Liver (tissue), 3 donors: Measurements from ENCODE around the gene CHI3L2.

ENCODE experiments used
- EGR1 ChIP-seq, 2 donors: IDR thresholded peaks; 2 replicates each; pipeline ENCODE4 v1.6.1; 2016 to 2018; ENCODE audit warnings: antibody characterized with exemption in 2 of 2, low read depth in 2 of 2
- FOXA1 ChIP-seq: IDR thresholded peaks from 2 replicates; pipeline ENCODE4 v1.6.1; 2016; ENCODE audit warnings: antibody characterized with exemption
- FOXA2 ChIP-seq: IDR thresholded peaks from 2 replicates; pipeline ENCODE4 v1.6.1; 2016; ENCODE audit warnings: antibody characterized with exemption
- GABPA ChIP-seq, 2 donors: IDR thresholded peaks in 1 of 2; conservative IDR thresholded peaks in 1 of 2; 2 replicates each; pipeline ENCODE4 v1.6.1; 2016; ENCODE audit warnings: antibody characterized with exemption in 2 of 2, mild to moderate bottlenecking in 1 of 2, moderate library complexity in 1 of 2
- JUND ChIP-seq, 2 donors: IDR thresholded peaks; 2 replicates each; pipeline ENCODE4 v1.6.1; 2016; ENCODE audit warnings: antibody characterized with exemption in 2 of 2
- RAD21 ChIP-seq, 2 donors: IDR thresholded peaks; 2 replicates each; pipeline ENCODE4 v1.6.1; 2016; ENCODE audit warnings: antibody characterized with exemption in 2 of 2, mild to moderate bottlenecking in 2 of 2
- SP1 ChIP-seq: IDR thresholded peaks from 2 replicates; pipeline ENCODE4 v1.6.1; 2018; ENCODE audit warnings: antibody characterized with exemption, mild to moderate bottlenecking
- TAF1 ChIP-seq: conservative IDR thresholded peaks from 2 replicates; pipeline ENCODE4 v1.6.1; 2016; ENCODE audit warnings: antibody characterized with exemption, mild to moderate bottlenecking
- YY1 ChIP-seq: IDR thresholded peaks from 2 replicates; pipeline ENCODE4 v1.6.1; 2016; ENCODE audit warnings: antibody characterized with exemption, mild to moderate bottlenecking
- TF ChIP-seq, protein P1 (sequence below): fragments of 150-350 bp; IDR thresholded peaks from 2 replicates; pipeline ENCODE4 v1.5.1; 2017; ENCODE audit warnings: improper control_type of control experiment, low read depth, low read length; ENCODE audit not compliant: missing input control
- TF ChIP-seq, protein P2 (sequence below): IDR thresholded peaks from 2 replicates; pipeline ENCODE4 v1.6.1; 2016; ENCODE audit warnings: antibody characterized with exemption
- TF ChIP-seq, protein P3 (sequence below): IDR thresholded peaks from 2 replicates; pipeline ENCODE4 v1.6.1; 2016; ENCODE audit warnings: antibody characterized with exemption, mild to moderate bottlenecking
- TF ChIP-seq, protein P4 (sequence below): IDR thresholded peaks from 2 replicates; pipeline ENCODE4 v1.6.1; 2016; ENCODE audit warnings: antibody characterized with exemption
- TF ChIP-seq, protein P5 (sequence below): IDR thresholded peaks from 2 replicates; pipeline ENCODE4 v1.6.1; 2016; ENCODE audit warnings: antibody characterized with exemption
- donor health status: healthy.
- donor health status: healthy.

DNA sequence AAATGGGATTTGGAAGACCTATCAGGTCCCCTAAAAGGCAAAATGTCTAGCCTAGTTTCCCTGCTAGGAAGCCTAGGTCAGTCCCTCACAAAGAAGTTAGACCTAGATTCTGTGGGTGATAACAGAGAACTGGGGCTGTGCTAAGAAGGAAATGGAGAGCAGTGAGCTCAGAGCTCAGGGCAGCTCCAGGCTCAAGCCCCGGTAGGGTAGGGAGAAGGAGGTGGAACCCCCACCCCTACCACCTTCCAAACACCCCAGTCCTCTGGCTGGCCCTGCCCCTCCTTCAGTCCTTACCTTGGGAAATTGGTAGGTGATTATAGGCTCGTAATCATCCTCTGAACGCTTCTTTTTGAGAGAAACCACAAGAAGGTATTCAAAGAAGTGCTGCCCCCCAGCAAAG lies 28.2 kb upstream of the CHI3L2 start:
- TF ChIP-seq, protein P1, sequence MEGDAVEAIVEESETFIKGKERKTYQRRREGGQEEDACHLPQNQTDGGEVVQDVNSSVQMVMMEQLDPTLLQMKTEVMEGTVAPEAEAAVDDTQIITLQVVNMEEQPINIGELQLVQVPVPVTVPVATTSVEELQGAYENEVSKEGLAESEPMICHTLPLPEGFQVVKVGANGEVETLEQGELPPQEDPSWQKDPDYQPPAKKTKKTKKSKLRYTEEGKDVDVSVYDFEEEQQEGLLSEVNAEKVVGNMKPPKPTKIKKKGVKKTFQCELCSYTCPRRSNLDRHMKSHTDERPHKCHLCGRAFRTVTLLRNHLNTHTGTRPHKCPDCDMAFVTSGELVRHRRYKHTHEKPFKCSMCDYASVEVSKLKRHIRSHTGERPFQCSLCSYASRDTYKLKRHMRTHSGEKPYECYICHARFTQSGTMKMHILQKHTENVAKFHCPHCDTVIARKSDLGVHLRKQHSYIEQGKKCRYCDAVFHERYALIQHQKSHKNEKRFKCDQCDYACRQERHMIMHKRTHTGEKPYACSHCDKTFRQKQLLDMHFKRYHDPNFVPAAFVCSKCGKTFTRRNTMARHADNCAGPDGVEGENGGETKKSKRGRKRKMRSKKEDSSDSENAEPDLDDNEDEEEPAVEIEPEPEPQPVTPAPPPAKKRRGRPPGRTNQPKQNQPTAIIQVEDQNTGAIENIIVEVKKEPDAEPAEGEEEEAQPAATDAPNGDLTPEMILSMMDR = no peak
- TF ChIP-seq, protein P2, sequence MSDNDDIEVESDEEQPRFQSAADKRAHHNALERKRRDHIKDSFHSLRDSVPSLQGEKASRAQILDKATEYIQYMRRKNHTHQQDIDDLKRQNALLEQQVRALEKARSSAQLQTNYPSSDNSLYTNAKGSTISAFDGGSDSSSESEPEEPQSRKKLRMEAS = no peak
- TF ChIP-seq, protein P3, sequence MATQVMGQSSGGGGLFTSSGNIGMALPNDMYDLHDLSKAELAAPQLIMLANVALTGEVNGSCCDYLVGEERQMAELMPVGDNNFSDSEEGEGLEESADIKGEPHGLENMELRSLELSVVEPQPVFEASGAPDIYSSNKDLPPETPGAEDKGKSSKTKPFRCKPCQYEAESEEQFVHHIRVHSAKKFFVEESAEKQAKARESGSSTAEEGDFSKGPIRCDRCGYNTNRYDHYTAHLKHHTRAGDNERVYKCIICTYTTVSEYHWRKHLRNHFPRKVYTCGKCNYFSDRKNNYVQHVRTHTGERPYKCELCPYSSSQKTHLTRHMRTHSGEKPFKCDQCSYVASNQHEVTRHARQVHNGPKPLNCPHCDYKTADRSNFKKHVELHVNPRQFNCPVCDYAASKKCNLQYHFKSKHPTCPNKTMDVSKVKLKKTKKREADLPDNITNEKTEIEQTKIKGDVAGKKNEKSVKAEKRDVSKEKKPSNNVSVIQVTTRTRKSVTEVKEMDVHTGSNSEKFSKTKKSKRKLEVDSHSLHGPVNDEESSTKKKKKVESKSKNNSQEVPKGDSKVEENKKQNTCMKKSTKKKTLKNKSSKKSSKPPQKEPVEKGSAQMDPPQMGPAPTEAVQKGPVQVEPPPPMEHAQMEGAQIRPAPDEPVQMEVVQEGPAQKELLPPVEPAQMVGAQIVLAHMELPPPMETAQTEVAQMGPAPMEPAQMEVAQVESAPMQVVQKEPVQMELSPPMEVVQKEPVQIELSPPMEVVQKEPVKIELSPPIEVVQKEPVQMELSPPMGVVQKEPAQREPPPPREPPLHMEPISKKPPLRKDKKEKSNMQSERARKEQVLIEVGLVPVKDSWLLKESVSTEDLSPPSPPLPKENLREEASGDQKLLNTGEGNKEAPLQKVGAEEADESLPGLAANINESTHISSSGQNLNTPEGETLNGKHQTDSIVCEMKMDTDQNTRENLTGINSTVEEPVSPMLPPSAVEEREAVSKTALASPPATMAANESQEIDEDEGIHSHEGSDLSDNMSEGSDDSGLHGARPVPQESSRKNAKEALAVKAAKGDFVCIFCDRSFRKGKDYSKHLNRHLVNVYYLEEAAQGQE = no peak
- no peak for TF ChIP-seq FOXA1
- TF ChIP-seq TAF1 = no peak
- TF ChIP-seq, protein P4, sequence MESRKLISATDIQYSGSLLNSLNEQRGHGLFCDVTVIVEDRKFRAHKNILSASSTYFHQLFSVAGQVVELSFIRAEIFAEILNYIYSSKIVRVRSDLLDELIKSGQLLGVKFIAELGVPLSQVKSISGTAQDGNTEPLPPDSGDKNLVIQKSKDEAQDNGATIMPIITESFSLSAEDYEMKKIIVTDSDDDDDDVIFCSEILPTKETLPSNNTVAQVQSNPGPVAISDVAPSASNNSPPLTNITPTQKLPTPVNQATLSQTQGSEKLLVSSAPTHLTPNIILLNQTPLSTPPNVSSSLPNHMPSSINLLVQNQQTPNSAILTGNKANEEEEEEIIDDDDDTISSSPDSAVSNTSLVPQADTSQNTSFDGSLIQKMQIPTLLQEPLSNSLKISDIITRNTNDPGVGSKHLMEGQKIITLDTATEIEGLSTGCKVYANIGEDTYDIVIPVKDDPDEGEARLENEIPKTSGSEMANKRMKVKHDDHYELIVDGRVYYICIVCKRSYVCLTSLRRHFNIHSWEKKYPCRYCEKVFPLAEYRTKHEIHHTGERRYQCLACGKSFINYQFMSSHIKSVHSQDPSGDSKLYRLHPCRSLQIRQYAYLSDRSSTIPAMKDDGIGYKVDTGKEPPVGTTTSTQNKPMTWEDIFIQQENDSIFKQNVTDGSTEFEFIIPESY = no peak
- TF ChIP-seq GABPA (IDR thresholded peaks at IDR 0.05 in 1 of 2, conservative IDR thresholded peaks at IDR 0.05 in 1 of 2) = no peak
- no peak for TF ChIP-seq SP1
- TF ChIP-seq EGR1 (IDR thresholded peaks at IDR 0.05; ENCODE audit: low read depth in 2 of 2) = no peak
- TF ChIP-seq JUND (IDR thresholded peaks at IDR 0.05) = no peak
- TF ChIP-seq FOXA2 = no peak
- TF ChIP-seq YY1 = no peak
- TF ChIP-seq RAD21 (IDR thresholded peaks at IDR 0.05) = no peak
- TF ChIP-seq, protein P5, sequence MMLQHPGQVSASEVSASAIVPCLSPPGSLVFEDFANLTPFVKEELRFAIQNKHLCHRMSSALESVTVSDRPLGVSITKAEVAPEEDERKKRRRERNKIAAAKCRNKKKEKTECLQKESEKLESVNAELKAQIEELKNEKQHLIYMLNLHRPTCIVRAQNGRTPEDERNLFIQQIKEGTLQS = no peak
